PC-3 (cell line): ENCODE results near the gene SPANXN1. TPM values are rescaled to one million over a fixed set of nuclear protein-coding genes. Genes with fewer than 3 reads are reported as not detected.

ENCODE experiments used
- ATAC-seq: fragments of 200-7000 bp; cut with Tn5 transposase; 2 replicates; pipeline ENCODE4 v1.9.1; 2020; ENCODE audit warnings: mild to moderate bottlenecking, moderate library complexity
- BruUV-seq: library from RNA; stranded (reverse); fragments of 400-500 nt; replicated peaks from 2 replicates; lab custom pipeline; 2021; lab: Mats Ljungman, UMichigan
- CTCF ChIA-PET: fragments of 300-600 bp; sonication (Branson Sonifier 250); formaldehyde crosslinking; loops from one replicate; lab custom pipeline; 2022; ENCODE audit warnings: antibody characterized with exemption; lab: Charles Lee
- POLR2A ChIA-PET: fragments of 300-600 bp; sonication (Branson Sonifier 250); formaldehyde crosslinking; loops from one replicate; lab custom pipeline; 2022; ENCODE audit warnings: antibody characterized with exemption; ENCODE audit not compliant: unreplicated experiment; lab: Charles Lee
- DNase-seq: peaks from one replicate; pipeline ENCODE4 v3.0.0-alpha.2; 2015
- H2AFZ ChIP-seq: fragments of 300-600 bp; sonication (generic); 2 replicates; pipeline ENCODE4 v1.6.0; 2016; ENCODE audit warnings: antibody characterized with exemption, low read length
- H3F3A ChIP-seq: fragments of 300-600 bp; sonication (generic); one replicate; pipeline ENCODE4 v1.6.0; 2017; ENCODE audit warnings: antibody characterized with exemption, low read length, control low read depth, mild to moderate bottlenecking; ENCODE audit not compliant: unreplicated experiment
- H3K27ac ChIP-seq: fragments of 300-600 bp; sonication (generic); 2 replicates; pipeline ENCODE4 v1.5.1; 2016; ENCODE audit warnings: mild to moderate bottlenecking, low read length
- H3K27me3 ChIP-seq: fragments of 300-600 bp; sonication (generic); 2 replicates; pipeline ENCODE4 v1.6.1; 2016; ENCODE audit warnings: low read length, mixed read lengths
- H3K36me3 ChIP-seq: fragments of 300-600 bp; sonication (generic); 2 replicates; pipeline ENCODE4 v1.6.1; 2016; ENCODE audit warnings: low read depth, mixed run types, low read length, mixed read lengths
- H3K4me1 ChIP-seq: fragments of 300-600 bp; sonication (generic); 2 replicates; pipeline ENCODE4 v1.5.1; 2016; ENCODE audit warnings: low read length; ENCODE audit not compliant: insufficient read depth
- H3K4me2 ChIP-seq: fragments of 300-600 bp; sonication (generic); 2 replicates; pipeline ENCODE4 v1.6.0; 2016; ENCODE audit warnings: low read length
- H3K4me3 ChIP-seq: fragments of 300-600 bp; sonication (generic); 2 replicates; pipeline ENCODE4 v1.5.1; 2016; ENCODE audit warnings: mild to moderate bottlenecking, low read length, mixed read lengths
- H3K79me2 ChIP-seq: fragments of 300-600 bp; sonication (generic); 2 replicates; pipeline ENCODE4 v1.6.1; 2017; ENCODE audit warnings: low read length, mixed read lengths
- H3K9ac ChIP-seq: fragments of 300-600 bp; sonication (generic); 2 replicates; pipeline ENCODE4 v1.6.0; 2016; ENCODE audit warnings: mild to moderate bottlenecking, low read length
- H3K9me2 ChIP-seq: fragments of 300-600 bp; sonication (generic); replicated peaks from 2 replicates; pipeline ENCODE4 v1.6.1; 2016; ENCODE audit warnings: mixed run types, low read length, mixed read lengths
- H3K9me3 ChIP-seq: fragments of 300-600 bp; sonication (generic); 2 replicates; pipeline ENCODE4 v1.6.1; 2016; ENCODE audit warnings: low read length, mixed read lengths
- H4K20me1 ChIP-seq: fragments of 300-600 bp; sonication (generic); 2 replicates; pipeline ENCODE4 v1.6.1; 2016; ENCODE audit warnings: low read length, mixed read lengths
- EZH2 ChIP-seq: fragments of 300-600 bp; sonication (generic); IDR thresholded peaks from one replicate; pipeline ENCODE4 v1.6.1; 2017; ENCODE audit warnings: antibody characterized with exemption, mild to moderate bottlenecking, low read length; ENCODE audit not compliant: unreplicated experiment
- EZH2phosphoT487 ChIP-seq: fragments of 300-600 bp; sonication (generic); IDR thresholded peaks from 2 replicates; pipeline ENCODE4 v1.6.1; 2018; ENCODE audit warnings: mild to moderate bottlenecking, antibody characterized with exemption, low read length, borderline replicate concordance
- intact Hi-C: fragments of 100-400 bp; cut with micrococcal nuclease; formaldehyde crosslinking; loops from 2 replicates; pipeline ENCODE4 v1.9.0; 2023
- total RNA-seq: library from RNA; depleted of rRNA; stranded (reverse); fragments of >200 nt; gene quantifications from 2 replicates; pipeline ENCODE4 v1.2.3, GENCODE V29; 2014
- TF ChIP-seq, protein P1 (sequence below): fragments of 300-600 bp; sonication (generic); conservative IDR thresholded peaks from 2 replicates; pipeline ENCODE4 v1.5.1; 2017; ENCODE audit warnings: antibody characterized with exemption, low read depth, mild to moderate bottlenecking, low read length

Gene SPANXN1
- total RNA-seq, 1 experiment from 2014 or later = not detected

DNA sequence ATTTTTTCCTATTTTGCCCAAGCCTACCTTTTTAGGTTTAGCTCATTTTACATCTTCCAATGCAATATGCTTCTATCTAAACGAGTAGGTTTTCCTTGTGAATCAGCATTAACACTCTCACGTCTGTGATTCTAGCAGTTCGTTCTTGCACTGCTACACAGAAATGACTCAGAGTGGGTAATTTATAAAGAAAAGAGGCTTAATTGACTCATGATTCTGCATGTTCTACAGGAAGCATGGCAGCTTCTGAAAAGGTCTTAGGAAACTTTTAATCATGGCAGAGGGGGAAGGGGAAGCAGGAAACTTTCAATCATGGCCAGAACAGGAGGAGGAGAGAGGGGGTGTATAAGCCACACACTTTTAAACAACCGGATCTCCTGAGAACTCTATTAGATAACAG, 44.9 kb downstream of the SPANXN1 start:
- ATAC-seq (no peak), DNase-seq (peak; percentile 22)
- Histone ChIP-seq H3K27ac (no peak overlapping the region), H3K79me2 (no peaks in the 10 kb centered on the region), H4K20me1 (no peaks in the 10 kb centered on the region), H2AFZ (no peak overlapping the region), H3K4me3 (no peak overlapping the region), H3K27me3 (no peaks in the 10 kb centered on the region), H3K9me2 (no peaks in the 10 kb centered on the region), H3F3A (no peaks in the 10 kb centered on the region), H3K4me2 (no peak overlapping the region), H3K4me1 (no peaks in the 10 kb centered on the region), H3K9ac (no peak overlapping the region), H3K36me3 (no peaks in the 10 kb centered on the region), H3K9me3 (no peaks in the 10 kb centered on the region)
- intact Hi-C loops = no loop called here
- CTCF ChIA-PET = no interaction called here
- BruUV-seq = no TSS peak
- POLR2A ChIA-PET = no interaction called here
- TF ChIP-seq EZH2 = no peak
- TF ChIP-seq EZH2phosphoT487 = no peak
- TF ChIP-seq, protein P1, sequence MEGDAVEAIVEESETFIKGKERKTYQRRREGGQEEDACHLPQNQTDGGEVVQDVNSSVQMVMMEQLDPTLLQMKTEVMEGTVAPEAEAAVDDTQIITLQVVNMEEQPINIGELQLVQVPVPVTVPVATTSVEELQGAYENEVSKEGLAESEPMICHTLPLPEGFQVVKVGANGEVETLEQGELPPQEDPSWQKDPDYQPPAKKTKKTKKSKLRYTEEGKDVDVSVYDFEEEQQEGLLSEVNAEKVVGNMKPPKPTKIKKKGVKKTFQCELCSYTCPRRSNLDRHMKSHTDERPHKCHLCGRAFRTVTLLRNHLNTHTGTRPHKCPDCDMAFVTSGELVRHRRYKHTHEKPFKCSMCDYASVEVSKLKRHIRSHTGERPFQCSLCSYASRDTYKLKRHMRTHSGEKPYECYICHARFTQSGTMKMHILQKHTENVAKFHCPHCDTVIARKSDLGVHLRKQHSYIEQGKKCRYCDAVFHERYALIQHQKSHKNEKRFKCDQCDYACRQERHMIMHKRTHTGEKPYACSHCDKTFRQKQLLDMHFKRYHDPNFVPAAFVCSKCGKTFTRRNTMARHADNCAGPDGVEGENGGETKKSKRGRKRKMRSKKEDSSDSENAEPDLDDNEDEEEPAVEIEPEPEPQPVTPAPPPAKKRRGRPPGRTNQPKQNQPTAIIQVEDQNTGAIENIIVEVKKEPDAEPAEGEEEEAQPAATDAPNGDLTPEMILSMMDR = no peak
